GM18511 (cell line): ENCODE results near the gene ZNF575.
"Not testable (repeated sequence)": the region's sequence is repeated elsewhere in the genome, so short reads cannot be mapped to it uniquely, and the experiment has no call there.

Source experiments
- ATAC-seq: cut with Tn5 transposase; IDR thresholded peaks from one replicate; pipeline ENCODE4 v1.9.1; 2021; ENCODE audit warnings: mild to moderate bottlenecking, moderate library complexity; ENCODE audit not compliant: unreplicated experiment

ZNF575 gene

GRCh38 chr19:43541920-43542650 lies 9.1 kb downstream of the ZNF575 start:
- no peak for ATAC-seq

- no peak for ATAC-seq
Measured at GRCh38 chr19:43544077-43544476, 11.1 kb downstream of the ZNF575 start.

DNA sequence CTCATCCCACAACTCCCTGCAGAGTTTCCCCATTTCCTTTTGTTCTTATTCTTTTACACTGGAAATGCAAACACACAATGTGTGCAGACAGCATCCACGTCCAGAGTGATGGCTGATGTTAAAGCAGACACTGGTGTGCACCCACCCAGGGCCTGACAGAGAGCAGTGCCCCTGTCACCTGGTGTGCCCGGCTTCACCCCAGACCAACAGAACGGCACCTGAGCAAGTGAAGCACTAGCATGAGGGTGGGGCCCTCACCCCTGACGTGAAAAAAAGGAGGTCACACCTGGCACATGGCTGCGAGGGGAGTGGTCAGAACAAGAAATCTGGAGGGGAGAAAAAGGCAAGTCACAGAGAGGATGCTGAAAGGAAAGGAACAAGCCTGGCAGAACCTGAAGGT lies 12.3 kb downstream of the ZNF575 start:
- no peak for ATAC-seq

GRCh38 chr19:43545981-43546380 lies 13.0 kb downstream of the ZNF575 start:
- ATAC-seq, result no peak

GRCh38 chr19:43546581-43546980 lies 13.6 kb downstream of the ZNF575 start:
- ATAC-seq, result no peak

DNA sequence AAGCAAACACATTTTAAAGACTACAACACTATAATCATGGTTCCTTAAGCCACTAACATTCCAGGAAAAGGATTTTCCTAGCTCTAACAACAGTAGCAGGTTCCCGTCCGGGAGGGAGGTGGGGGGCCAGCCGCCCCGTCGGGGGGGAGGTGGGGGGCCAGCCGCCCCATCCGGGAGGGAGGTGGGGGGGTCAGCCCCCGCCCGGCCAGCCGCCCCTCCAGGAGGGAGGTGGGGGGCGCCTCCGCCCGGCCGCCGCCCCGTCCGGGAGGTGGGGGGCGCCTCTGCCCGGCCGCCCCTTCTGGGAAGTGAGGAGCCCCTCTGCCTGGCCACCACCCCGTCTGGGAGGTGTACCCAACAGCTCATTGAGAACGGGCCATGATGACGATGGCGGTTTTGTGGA lies 14.9 kb downstream of the ZNF575 start:
- not testable (repeated sequence) for ATAC-seq

DNA sequence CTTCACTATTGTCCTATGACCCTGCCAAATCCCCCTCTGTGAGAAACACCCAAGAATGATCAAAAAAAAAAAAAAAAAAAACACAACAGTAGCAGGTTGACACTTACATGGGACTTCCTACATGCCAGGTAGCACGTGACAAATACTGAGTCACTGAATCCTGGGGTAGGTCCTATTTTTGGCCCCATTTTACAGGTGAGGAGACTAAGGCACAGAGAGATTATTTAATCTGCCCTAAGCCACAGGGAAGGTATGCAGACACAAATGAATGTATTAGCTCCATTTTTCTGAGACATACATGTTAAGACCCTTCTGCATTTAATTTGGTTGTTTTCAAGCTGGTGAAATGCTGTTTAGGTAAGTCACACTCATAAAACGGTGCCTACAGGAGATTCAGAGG lies 15.7 kb downstream of the ZNF575 start:
- ATAC-seq, result no peak

DNA sequence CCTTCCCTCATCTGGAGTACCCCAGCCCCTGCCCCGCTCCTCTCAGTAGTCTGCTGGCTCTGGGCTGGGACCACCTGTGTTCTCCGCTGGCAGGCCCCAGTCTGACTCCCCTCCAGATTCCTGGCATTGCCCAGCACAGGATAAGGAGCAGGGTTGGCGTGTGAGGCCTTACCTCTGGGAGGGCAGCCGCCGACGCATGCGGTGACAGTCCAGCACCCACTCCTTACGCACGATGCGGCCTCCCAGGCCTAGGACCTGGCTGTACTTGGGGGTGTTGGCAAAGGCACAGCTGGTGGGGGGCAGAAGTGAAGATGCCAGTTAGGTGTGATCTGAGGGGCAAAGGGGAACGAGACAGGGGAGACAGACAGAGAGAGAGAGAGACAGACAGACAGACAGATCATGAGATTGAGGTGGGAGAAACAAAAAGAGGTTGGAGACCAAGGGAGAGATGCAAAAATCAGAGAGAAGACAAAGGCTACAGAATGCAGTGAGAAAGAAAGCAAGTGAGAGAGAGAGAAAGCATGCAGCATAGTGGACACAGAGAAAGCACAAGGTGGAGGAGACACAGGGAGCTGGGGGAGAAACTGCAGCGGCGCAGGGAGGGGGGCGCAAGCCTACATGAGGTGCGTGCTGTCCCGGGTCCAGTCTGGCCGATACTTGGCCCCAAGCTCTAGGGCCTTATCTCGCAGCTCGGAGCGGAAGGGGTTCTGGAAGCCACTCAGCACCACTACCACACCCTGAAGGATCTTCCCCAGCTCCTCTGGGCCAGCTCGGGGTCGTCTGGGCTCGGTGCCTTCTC lies 18.6 kb downstream of the ZNF575 start:
- no peak for ATAC-seq

GRCh38 chr19:43552198-43552450 lies 19.1 kb downstream of the ZNF575 start:
- no peak for ATAC-seq

DNA sequence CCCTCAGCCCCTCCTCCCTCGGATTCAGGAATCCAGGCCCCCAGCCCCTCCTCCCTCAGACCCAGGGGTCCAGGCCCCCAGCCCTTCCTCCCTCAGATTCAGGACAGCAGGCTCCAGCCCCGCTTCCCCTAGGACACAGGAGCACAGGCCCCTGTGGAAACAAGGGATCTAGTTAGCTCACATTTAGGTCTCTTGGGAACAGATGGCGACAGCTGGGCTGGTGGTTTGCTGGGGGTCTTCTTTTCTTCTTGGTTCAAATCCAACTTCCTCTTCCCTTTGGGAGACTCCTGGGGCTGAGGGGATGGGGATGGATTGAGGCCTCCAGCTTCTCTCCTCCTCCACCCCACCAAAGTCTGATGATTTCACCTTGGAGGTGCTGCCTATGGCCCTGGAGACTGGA lies 19.6 kb downstream of the ZNF575 start:
- no peak for ATAC-seq

DNA sequence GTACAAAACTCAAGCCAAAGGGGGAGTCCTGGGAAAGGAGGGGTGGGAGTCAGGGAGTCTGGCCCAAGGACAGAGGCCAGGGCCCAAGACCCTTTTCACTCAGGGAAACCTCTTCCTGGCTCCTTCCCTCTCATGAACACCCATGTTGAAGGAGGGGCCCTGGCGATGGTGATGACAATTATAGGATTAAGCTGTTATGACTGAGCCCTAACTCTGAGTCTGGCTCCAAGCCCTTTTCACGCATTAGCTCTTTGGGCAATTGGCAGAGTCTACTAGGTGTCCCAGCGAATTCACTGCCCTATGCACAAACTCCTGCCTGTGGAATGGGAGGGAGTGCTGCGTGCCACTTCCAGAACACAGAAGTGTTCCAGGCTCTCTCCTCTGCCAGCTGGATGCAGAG lies 20.7 kb downstream of the ZNF575 start:
- ATAC-seq, result no peak

- ATAC-seq, result no peak
Measured at GRCh38 chr19:43554317-43554895, 21.4 kb downstream of the ZNF575 start.

GRCh38 chr19:43555185-43555770 lies 22.3 kb downstream of the ZNF575 start:
- no peak for ATAC-seq

- no peak for ATAC-seq
Measured at GRCh38 chr19:43560687-43561086, 27.7 kb downstream of the ZNF575 start.

DNA sequence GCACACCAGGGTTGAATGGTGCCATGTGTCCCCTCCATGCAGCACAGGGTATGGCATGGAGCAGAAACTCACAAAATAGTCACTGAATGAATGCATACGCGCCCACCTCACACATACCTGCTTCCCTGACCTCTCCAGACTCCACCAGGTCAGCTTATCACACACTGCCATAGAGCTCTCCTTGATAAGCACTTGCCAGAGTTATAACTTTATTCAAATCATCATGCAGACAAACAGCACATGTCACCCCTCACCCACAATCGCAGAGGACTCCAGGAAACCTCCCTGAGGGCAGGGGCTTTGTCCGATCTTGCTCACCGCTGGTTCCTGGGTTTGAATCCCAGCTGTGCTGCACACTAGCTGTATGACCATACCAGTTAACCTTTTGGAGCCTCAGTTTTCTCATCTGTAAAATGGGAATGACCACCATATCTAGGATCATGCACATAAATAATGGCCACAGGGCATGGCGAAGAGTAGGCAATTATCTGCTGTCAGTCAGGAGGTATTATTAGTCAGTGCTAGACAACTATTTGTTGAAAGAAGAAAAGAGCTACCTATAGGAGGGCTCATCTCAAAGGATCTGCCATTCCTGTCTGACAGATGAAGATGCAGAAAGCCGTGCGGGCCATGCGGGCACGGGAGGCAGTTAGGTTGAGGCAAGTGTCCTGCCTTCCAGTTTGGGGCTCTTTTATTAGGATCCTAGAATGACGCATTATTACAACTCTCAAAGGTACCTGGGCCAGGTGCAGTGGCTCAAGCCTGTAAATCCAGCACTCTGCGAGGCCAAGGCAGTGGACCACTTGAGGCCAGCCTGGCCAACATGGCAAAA lies 28.4 kb downstream of the ZNF575 start:
- no peak for ATAC-seq

GRCh38 chr19:43562226-43562697 lies 29.3 kb downstream of the ZNF575 start:
- ATAC-seq, result no peak

GRCh38 chr19:43562698-43563241 lies 29.8 kb downstream of the ZNF575 start:
- peak; percentile 87 for ATAC-seq

DNA sequence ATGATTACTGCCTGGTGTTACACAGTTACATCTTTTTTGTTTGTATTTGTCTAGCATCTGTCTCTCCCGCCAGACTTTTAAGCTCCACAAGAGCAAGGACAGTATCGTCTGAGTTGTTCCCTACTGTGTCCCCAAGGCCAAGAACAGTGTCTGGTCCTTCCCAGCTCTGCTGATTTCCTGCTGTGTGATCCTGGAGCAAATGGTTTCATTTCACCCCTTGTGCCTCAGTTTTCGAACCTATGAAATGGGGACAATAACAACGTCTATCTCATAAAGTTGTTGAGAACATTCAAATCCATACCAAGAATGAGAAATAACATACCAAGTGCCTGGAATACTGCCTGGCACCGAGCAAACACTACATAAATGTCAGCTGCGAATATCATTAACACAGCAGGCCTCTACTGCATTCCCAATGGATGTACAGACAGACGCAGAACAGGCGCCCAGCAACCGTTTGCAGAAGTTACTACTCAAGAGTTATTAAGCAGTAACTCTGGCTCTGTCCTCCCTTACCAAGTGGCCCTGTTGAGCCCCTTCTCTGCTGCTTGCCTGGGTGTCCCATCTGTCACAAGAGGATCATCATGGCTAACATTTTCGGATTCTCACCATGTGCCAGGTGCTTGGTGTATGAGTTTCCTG lies 30.9 kb downstream of the ZNF575 start:
- no peak for ATAC-seq

DNA sequence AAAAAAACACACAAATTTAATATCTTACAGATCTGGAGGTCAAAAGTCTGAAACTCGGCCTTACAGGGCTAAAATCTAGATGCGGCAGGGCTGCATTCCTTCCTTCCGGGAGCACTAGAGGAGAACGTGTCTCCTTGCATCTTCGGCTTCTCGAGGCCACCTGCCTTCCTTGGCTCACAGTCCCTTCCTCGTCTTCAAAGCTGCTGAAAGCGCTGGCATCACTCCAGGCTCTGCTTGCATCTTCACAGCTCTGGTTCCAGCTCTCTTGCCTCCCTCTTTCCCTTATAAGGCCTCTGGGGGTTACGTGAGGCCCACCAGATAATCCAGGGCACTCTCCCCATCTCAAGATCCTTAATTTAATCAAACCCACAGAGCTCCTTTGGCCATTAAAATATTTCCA lies 31.8 kb downstream of the ZNF575 start:
- no peak for ATAC-seq

DNA sequence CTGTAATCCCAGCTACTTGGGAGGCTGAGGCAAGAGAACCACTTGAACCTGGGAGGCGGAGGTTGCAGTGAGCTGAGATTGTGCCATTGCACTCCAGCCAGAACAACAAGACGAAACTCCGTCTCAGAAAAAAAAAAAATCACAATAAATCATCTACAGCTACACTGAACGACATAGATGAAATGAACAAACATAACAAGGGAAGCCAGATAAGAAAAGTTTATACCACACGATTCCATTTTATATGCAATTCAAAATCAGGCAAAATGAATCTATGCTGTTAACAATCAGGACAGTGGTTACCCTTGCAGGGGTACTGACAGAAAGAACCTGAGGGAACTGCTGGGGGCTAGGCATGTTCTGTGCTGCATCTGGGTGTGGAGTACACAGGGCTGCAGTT lies 36.7 kb downstream of the ZNF575 start:
- ATAC-seq, result no peak
